Endodermal cell (in vitro differentiated cells): ENCODE measurements around the gene PRKCE. TPM values are rescaled to one million over a fixed set of nuclear protein-coding genes. Genes with fewer than 3 reads are reported as not detected.

Experiments used
- DNase-seq: peaks from one replicate; pipeline ENCODE4 v3.0.0-alpha.2; 2017
- H3K27ac ChIP-seq: 2 replicates; pipeline ENCODE4 v1.5.1; 2013; ENCODE audit warnings: mild to moderate bottlenecking, low read depth, low read length, moderate library complexity
- H3K27me3 ChIP-seq: 2 replicates; pipeline ENCODE4 v1.6.1; 2013; ENCODE audit warnings: mild to moderate bottlenecking, low read length, moderate library complexity; ENCODE audit not compliant: insufficient read depth, control insufficient read depth, poor library complexity, severe bottlenecking
- H3K36me3 ChIP-seq: 2 replicates; pipeline ENCODE4 v1.7.0; 2013; ENCODE audit warnings: mild to moderate bottlenecking, low read length, moderate library complexity; ENCODE audit not compliant: control insufficient read depth, insufficient read depth
- H3K4me1 ChIP-seq: one replicate; pipeline ENCODE4 v1.7.0; 2013; ENCODE audit warnings: low read length; ENCODE audit not compliant: control insufficient read depth, insufficient read depth
- H3K4me3 ChIP-seq: 2 replicates; pipeline ENCODE4 v1.5.1; 2013; ENCODE audit warnings: mild to moderate bottlenecking, low read length, moderate library complexity
- H3K9ac ChIP-seq: 2 replicates; pipeline ENCODE4 v1.6.1; 2013; ENCODE audit warnings: mild to moderate bottlenecking, low read length, moderate library complexity; ENCODE audit not compliant: poor library complexity, severe bottlenecking; ENCODE audit errors: extremely low read depth
- H3K9me3 ChIP-seq: 2 replicates; pipeline ENCODE4 v1.6.1; 2013; ENCODE audit warnings: mild to moderate bottlenecking, low read length, moderate library complexity; ENCODE audit not compliant: control insufficient read depth
- H3K27ac Mint-ChIP-seq: 2 replicates; pipeline ENCODE4 v1.8.0; 2020; ENCODE audit warnings: mixed read lengths
- H3K27me3 Mint-ChIP-seq: 2 replicates; pipeline ENCODE4 v1.8.0; 2021; ENCODE audit warnings: mild to moderate bottlenecking, mixed read lengths; ENCODE audit not compliant: insufficient read depth
- H3K36me3 Mint-ChIP-seq: 2 replicates; pipeline ENCODE4 v1.8.0; 2020; ENCODE audit warnings: low read depth, mixed read lengths
- H3K4me1 Mint-ChIP-seq: 2 replicates; pipeline ENCODE4 v1.8.0; 2020; ENCODE audit warnings: mixed read lengths
- H3K4me3 Mint-ChIP-seq: 2 replicates; pipeline ENCODE4 v1.8.0; 2020; ENCODE audit warnings: mild to moderate bottlenecking, moderate library complexity, mixed read lengths
- H3K9me3 Mint-ChIP-seq: 2 replicates; pipeline ENCODE4 v1.8.0; 2020; ENCODE audit warnings: mild to moderate bottlenecking, mixed read lengths
- WGBS, 2 experiments: methylation state at CpG; one replicate each; pipeline versions ENCODE4 v1.1.5 to v1.1.7; 2013; ENCODE audit warnings: missing lambda C conversion rate in 2 of 2, mixed read lengths in 1 of 2; ENCODE audit not compliant: insufficient coverage in 1 of 2, insufficient read length in 1 of 2; 5-methylcytosine and 5-hydroxymethylcytosine counted together
- total RNA-seq, 2 donors: library from RNA; stranded (reverse); fragmentation: NEBNext Ultra II Directional in 1 of 2; extraction: Animal tissue kit (Norgen Biotek cat#: 25700) in 1 of 2; gene quantifications; 2 replicates in 1 of 2; 3 replicates in 1 of 2; pipeline ENCODE4 v1.2.1, GENCODE V29; 2021
- TF ChIP-seq, protein P1 (sequence below): fragments of 200-600 bp; sonication (generic); conservative IDR thresholded peaks from 2 replicates; pipeline ENCODE4 v1.5.0; 2021; ENCODE audit warnings: antibody characterized with exemption, mild to moderate bottlenecking

PRKCE gene
- total RNA-seq, 2 donors from 2014 or later, result 1.4 to 1.7 TPM

DNA sequence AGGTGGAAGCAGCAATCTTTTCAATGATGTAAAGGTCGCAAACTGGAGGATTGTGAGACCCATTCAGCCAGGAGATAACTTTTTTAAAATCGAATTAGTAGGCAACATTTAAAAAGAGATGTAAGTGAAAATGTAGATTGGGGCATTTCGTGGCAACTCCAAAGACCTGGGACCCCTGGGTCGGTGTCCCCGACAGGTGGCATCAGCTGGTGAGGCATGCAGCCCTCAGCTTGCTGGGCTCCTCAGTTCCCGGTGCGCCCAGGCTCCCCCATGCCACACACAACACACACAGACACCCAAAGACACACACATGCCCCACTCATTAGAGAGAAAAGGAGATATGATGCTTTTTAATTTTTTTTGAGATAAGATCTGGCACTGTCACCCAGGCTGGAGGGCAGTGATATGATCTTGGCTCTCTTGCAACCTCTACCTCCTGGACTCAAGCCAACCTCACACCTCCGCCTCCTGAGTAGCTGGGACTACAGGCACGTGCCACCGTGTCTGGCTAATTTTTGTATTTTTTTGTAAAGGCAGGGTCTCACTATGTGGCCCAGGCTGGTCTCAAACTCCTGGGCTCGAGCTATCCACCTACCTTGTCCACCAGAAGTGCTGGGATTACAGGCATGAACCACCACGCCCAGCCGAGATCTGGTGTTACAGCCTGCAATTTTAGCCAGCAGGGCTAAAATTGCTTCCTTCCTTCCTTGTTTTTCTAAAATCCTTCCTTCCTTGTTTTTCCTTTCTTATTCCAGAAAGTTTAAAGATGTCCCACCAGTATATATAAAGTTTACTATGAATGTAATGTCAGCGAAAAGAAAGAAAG, 523.1 kb downstream of the PRKCE start:
- WGBS, 2 experiments, result 80 to 87% methylated on average over 10 to 12 of the region's 14 CpGs
- Histone ChIP-seq H3K4me1 (peaks cover 3% of the 10 kb centered on the region), H3K27me3 (no peaks in the 10 kb centered on the region)

GRCh38 chr2:46175419-46175818, 523.9 kb downstream of the PRKCE start:
- H3K27ac ChIP-seq, result no peak overlapping the region
- H3K4me1 ChIP-seq, result no peaks in the 10 kb centered on the region
- H3K9ac ChIP-seq, result no peak overlapping the region
- 90 to 100% methylated on average over 1 to 4 of the region's 4 CpGs for WGBS, 2 experiments
- no peaks in the 10 kb centered on the region for H3K9me3 ChIP-seq
- H3K4me1 Mint-ChIP-seq, result peaks cover 26% of the 10 kb centered on the region
- H3K9me3 Mint-ChIP-seq, result no peaks in the 10 kb centered on the region
- no peak overlapping the region for H3K4me3 ChIP-seq
- TF ChIP-seq, protein P1, sequence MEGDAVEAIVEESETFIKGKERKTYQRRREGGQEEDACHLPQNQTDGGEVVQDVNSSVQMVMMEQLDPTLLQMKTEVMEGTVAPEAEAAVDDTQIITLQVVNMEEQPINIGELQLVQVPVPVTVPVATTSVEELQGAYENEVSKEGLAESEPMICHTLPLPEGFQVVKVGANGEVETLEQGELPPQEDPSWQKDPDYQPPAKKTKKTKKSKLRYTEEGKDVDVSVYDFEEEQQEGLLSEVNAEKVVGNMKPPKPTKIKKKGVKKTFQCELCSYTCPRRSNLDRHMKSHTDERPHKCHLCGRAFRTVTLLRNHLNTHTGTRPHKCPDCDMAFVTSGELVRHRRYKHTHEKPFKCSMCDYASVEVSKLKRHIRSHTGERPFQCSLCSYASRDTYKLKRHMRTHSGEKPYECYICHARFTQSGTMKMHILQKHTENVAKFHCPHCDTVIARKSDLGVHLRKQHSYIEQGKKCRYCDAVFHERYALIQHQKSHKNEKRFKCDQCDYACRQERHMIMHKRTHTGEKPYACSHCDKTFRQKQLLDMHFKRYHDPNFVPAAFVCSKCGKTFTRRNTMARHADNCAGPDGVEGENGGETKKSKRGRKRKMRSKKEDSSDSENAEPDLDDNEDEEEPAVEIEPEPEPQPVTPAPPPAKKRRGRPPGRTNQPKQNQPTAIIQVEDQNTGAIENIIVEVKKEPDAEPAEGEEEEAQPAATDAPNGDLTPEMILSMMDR, result no peak
- no peaks in the 10 kb centered on the region for H3K27me3 ChIP-seq
- no peaks in the 10 kb centered on the region for H3K36me3 Mint-ChIP-seq
- H3K36me3 ChIP-seq, result no peaks in the 10 kb centered on the region
- peaks cover 4% of the 10 kb centered on the region for H3K27me3 Mint-ChIP-seq
- no peak for DNase-seq
- H3K4me3 Mint-ChIP-seq, result no peak overlapping the region
- no peak overlapping the region for H3K27ac Mint-ChIP-seq

More for the DNA sequence above, 523.1 kb downstream of the PRKCE start:
- no peak for DNase-seq
- Mint-ChIP-seq H3K27ac (no peak overlapping the region), H3K4me1 (peaks cover 27% of the 10 kb centered on the region), H3K27me3 (peaks cover 2% of the 10 kb centered on the region), H3K4me3 (no peak overlapping the region), H3K9me3 (no peaks in the 10 kb centered on the region), H3K36me3 (no peaks in the 10 kb centered on the region)
- Histone ChIP-seq H3K27ac (no peak overlapping the region), H3K9ac (no peak overlapping the region), H3K4me3 (no peak overlapping the region), H3K9me3 (no peaks in the 10 kb centered on the region), H3K36me3 (no peaks in the 10 kb centered on the region)
- TF ChIP-seq, protein P1, result no peak

- H3K27ac ChIP-seq, result no peak overlapping the region
- H3K9me3 ChIP-seq, result no peaks in the 10 kb centered on the region
- no peaks in the 10 kb centered on the region for H3K4me1 ChIP-seq
- Mint-ChIP-seq H3K27me3 (peaks cover 6% of the 10 kb centered on the region), H3K27ac (no peak overlapping the region), H3K9me3 (no peaks in the 10 kb centered on the region), H3K4me3 (no peak overlapping the region), H3K36me3 (no peaks in the 10 kb centered on the region), H3K4me1 (peaks cover 17% of the 10 kb centered on the region)
- H3K27me3 ChIP-seq, result no peaks in the 10 kb centered on the region
- no peak for DNase-seq
- no peaks in the 10 kb centered on the region for H3K36me3 ChIP-seq
- H3K9ac ChIP-seq, result no peak overlapping the region
- no peak overlapping the region for H3K4me3 ChIP-seq
- 97% methylated on average over 5 to 6 of the region's 6 CpGs for WGBS, 2 experiments
- TF ChIP-seq, protein P1, result no peak
Measured at GRCh38 chr2:46177461-46178089, 526.1 kb downstream of the PRKCE start.
